Upper lobe of right lung (tissue), 1 donor: ENCODE results near the gene ADGRE2. TPM values are rescaled to one million over a fixed set of nuclear protein-coding genes. Genes with fewer than 3 reads are reported as not detected.
A peak's percentile ranks its signal among the peaks of the same experiment; 100 is the strongest.
"Not testable (repeated sequence)": the region's sequence is repeated elsewhere in the genome, so short reads cannot be mapped to it uniquely, and the experiment has no call there.

Source experiments
- ATAC-seq: fragments of 200-7000 bp; cut with Tn5 transposase; one replicate; pipeline ENCODE4 v1.9.1; 2020; ENCODE audit warnings: mild to moderate bottlenecking, moderate library complexity
- DNase-seq: peaks from one replicate; pipeline ENCODE4 v3.0.0-alpha.2; 2020
- H3K27ac ChIP-seq: fragments of 200-600 bp; one replicate; pipeline ENCODE4 v1.8.0; 2022
- H3K27me3 ChIP-seq: fragments of 200-600 bp; one replicate; pipeline ENCODE4 v1.8.0; 2022; ENCODE audit warnings: mild to moderate bottlenecking
- H3K36me3 ChIP-seq: fragments of 200-600 bp; one replicate; pipeline ENCODE4 v1.8.0; 2022
- H3K4me1 ChIP-seq: fragments of 200-600 bp; one replicate; pipeline ENCODE4 v1.8.0; 2022
- H3K4me3 ChIP-seq: fragments of 200-600 bp; one replicate; pipeline ENCODE4 v1.8.0; 2022; ENCODE audit warnings: mild to moderate bottlenecking
- H3K9me3 ChIP-seq: fragments of 200-600 bp; one replicate; pipeline ENCODE4 v1.8.0; 2022
- CTCF ChIP-seq: fragments of 200-600 bp; IDR thresholded peaks from one replicate; pipeline ENCODE4 v1.8.0; 2022; ENCODE audit warnings: antibody characterized with exemption
- intact Hi-C: fragments of 100-400 bp; cut with DNase I; formaldehyde crosslinking; loops from one replicate; pipeline ENCODE4 v1.11.0; 2022
- total RNA-seq: library from RNA; stranded (reverse); fragmentation: NEBNext Ultra II Directional; extraction: Animal tissue kit (Norgen Biotek cat#: 25700); gene quantifications from one replicate; pipeline ENCODE4 v1.2.1, GENCODE V29; 2021
- donor health status: DM: no; HTN: yes; CAD: no; lungs with severe emphysema.

Gene ADGRE2
- total RNA-seq, 1 donor from 2014 or later = 17.0 TPM

GRCh38 chr19:14809272-14810057, 31.1 kb upstream of the ADGRE2 start:
- H3K36me3 ChIP-seq = no peaks in the 10 kb centered on the region
- peak; percentile 64 for ATAC-seq
- no peak overlapping the region for H3K4me3 ChIP-seq
- H3K9me3 ChIP-seq = no peaks in the 10 kb centered on the region
- no peaks in the 10 kb centered on the region for H3K4me1 ChIP-seq
- no peaks in the 10 kb centered on the region for H3K27me3 ChIP-seq
- no peak for TF ChIP-seq CTCF
- no peak overlapping the region for H3K27ac ChIP-seq
- intact Hi-C loops = no loop called here
- DNase-seq = no peak

GRCh38 chr19:14804765-14805164, 26.4 kb upstream of the ADGRE2 start:
- no peaks in the 10 kb centered on the region for H3K27me3 ChIP-seq
- H3K27ac ChIP-seq = no peak overlapping the region
- TF ChIP-seq CTCF = no peak
- no peaks in the 10 kb centered on the region for H3K9me3 ChIP-seq
- no peaks in the 10 kb centered on the region for H3K36me3 ChIP-seq
- no peaks in the 10 kb centered on the region for H3K4me1 ChIP-seq
- H3K4me3 ChIP-seq = no peak overlapping the region
- intact Hi-C loops = no loop called here
- no peak for ATAC-seq
- no peak for DNase-seq

GRCh38 chr19:14798760-14799159, 20.4 kb upstream of the ADGRE2 start:
- Histone ChIP-seq H3K36me3 (no peaks in the 10 kb centered on the region), H3K9me3 (no peaks in the 10 kb centered on the region), H3K4me3 (no peak overlapping the region), H3K27ac (no peak overlapping the region), H3K4me1 (no peaks in the 10 kb centered on the region), H3K27me3 (no peaks in the 10 kb centered on the region)
- ATAC-seq = no peak
- DNase-seq = no peak
- intact Hi-C loops = no loop called here
- TF ChIP-seq CTCF = no peak

- intact Hi-C loops = no loop called here
- Histone ChIP-seq H3K27ac (no peak overlapping the region), H3K4me3 (no peak overlapping the region), H3K27me3 (no peaks in the 10 kb centered on the region), H3K36me3 (no peaks in the 10 kb centered on the region), H3K4me1 (no peaks in the 10 kb centered on the region), H3K9me3 (no peaks in the 10 kb centered on the region)
- DNase-seq = no peak
- no peak for TF ChIP-seq CTCF
- ATAC-seq = no peak
Measured at GRCh38 chr19:14796021-14796420, 17.7 kb upstream of the ADGRE2 start.

GRCh38 chr19:14795078-14795721, 16.8 kb upstream of the ADGRE2 start:
- Histone ChIP-seq H3K27ac (no peak overlapping the region), H3K36me3 (no peaks in the 10 kb centered on the region), H3K4me3 (no peak overlapping the region), H3K4me1 (no peaks in the 10 kb centered on the region), H3K27me3 (no peaks in the 10 kb centered on the region), H3K9me3 (no peaks in the 10 kb centered on the region)
- TF ChIP-seq CTCF = no peak
- ATAC-seq (no peak), DNase-seq (no peak)
- intact Hi-C loops = no loop called here

- ATAC-seq, H3K4me3 ChIP-seq, H3K27ac ChIP-seq, H3K27me3 ChIP-seq, intact Hi-C loops, DNase-seq, H3K9me3 ChIP-seq, H3K36me3 ChIP-seq, H3K4me1 ChIP-seq: not testable (repeated sequence)
Measured at GRCh38 chr19:14792250-14792649, 13.9 kb upstream of the ADGRE2 start.
